Measurements from ENCODE around the gene MUC2. TPM values are rescaled to one million over a fixed set of nuclear protein-coding genes. Genes with fewer than 3 reads are reported as not detected.

MUC2 gene
- total RNA-seq, 1 experiment from 2014 or later, result 0.47 TPM

GRCh38 chr11:1116104-1116503 lies 41.4 kb downstream of the MUC2 start:
- RAD21 ChIA-PET (ENCODE audit: low non-redundant PET in 1 of 2, low total read pairs in 2 of 2, uncharacterized antibody in 2 of 2, unreplicated experiment in 2 of 2), result no interaction called here
- Histone ChIP-seq H3K9me2 (ENCODE audit: insufficient read depth) (no peaks in the 10 kb centered on the region), H3K4me1 (ENCODE audit: control insufficient read depth in 1 of 2, insufficient read depth in 2 of 2, low read length in 2 of 2) (no peaks in the 10 kb centered on the region; a peak in 1 of 4 replicates), H2AFZ (ENCODE audit: low read depth, low read length, poor library complexity, severe bottlenecking) (no peak overlapping the region), H4K20me1 (ENCODE audit: insufficient read depth) (no peaks in the 10 kb centered on the region), H3K9me3 (ENCODE audit: control insufficient read depth in 1 of 2, insufficient read depth in 1 of 2, low read depth in 1 of 2, low read length in 2 of 2) (no peaks in the 10 kb centered on the region), H3K9ac (ENCODE audit: low read length) (no peak overlapping the region), H3K36me3 (ENCODE audit: control insufficient read depth in 1 of 2, insufficient read depth in 2 of 2, low read length in 2 of 2) (no peaks in the 10 kb centered on the region), H3K27ac (ENCODE audit: low read depth, low read length) (no peak overlapping the region), H3K27me3 (ENCODE audit: insufficient read depth, low read length) (no peaks in the 10 kb centered on the region), H3K4me2 (ENCODE audit: low read length) (no peak overlapping the region), H3K4me3 (replicated peaks in 1 of 2; ENCODE audit: low read depth in 1 of 2, low read length in 2 of 2) (no peak overlapping the region), H3K79me2 (ENCODE audit: insufficient read depth, low read length) (no peaks in the 10 kb centered on the region)
- BruUV-seq (replicated peaks), result no TSS peak
- POLR2A ChIA-PET, result no interaction called here
- DNase-seq (ENCODE audit: low read depth, low spot score) (no peak), ATAC-seq (no peak)
- CTCF ChIA-PET, result no interaction called here
- TF ChIP-seq CBX3 (IDR thresholded peaks at IDR 0.05; ENCODE audit: low read depth) (no peak), ATF3 (IDR thresholded peaks at IDR 0.05) (no peak), SRF (IDR thresholded peaks at IDR 0.05; ENCODE audit: low read depth) (no peak), POLR2A (IDR thresholded peaks at IDR 0.05; ENCODE audit: borderline replicate concordance, extremely low read depth, insufficient read depth, insufficient read length) (no peak), REST (IDR thresholded peaks at IDR 0.05; ENCODE audit: low read depth) (no peak), EGR1 (IDR thresholded peaks at IDR 0.05; ENCODE audit: low read depth) (no peak), TCF7L2 (IDR thresholded peaks at IDR 0.05; ENCODE audit: borderline replicate concordance, extremely low read depth, insufficient read depth, insufficient read length) (no peak), YY1 (IDR thresholded peaks at IDR 0.05; ENCODE audit: extremely low read depth, insufficient replicate concordance, low read depth, low read length) (no peak), ELF1 (IDR thresholded peaks at IDR 0.05; ENCODE audit: borderline replicate concordance, low read depth) (no peak), SIN3A (IDR thresholded peaks at IDR 0.05; ENCODE audit: low read depth) (no peak), POLR2AphosphoS5 (IDR thresholded peaks at IDR 0.05; ENCODE audit: low read depth, low read length) (no peak), EZH2phosphoT487 (IDR thresholded peaks at IDR 0.05; ENCODE audit: borderline replicate concordance) (no peak), EZH2 (IDR thresholded peaks at IDR 0.05) (no peak), ZBTB33 (IDR thresholded peaks at IDR 0.05; ENCODE audit: extremely low read depth, insufficient replicate concordance, low read length) (no peak), ZFX (IDR thresholded peaks at IDR 0.05) (no peak), SP1 (IDR thresholded peaks at IDR 0.05; ENCODE audit: low read depth) (no peak), CEBPB (IDR thresholded peaks at IDR 0.05; ENCODE audit: low read depth) (no peak), FOSL1 (IDR thresholded peaks at IDR 0.05; ENCODE audit: low read depth) (no peak)
- TF ChIP-seq, protein P1, sequence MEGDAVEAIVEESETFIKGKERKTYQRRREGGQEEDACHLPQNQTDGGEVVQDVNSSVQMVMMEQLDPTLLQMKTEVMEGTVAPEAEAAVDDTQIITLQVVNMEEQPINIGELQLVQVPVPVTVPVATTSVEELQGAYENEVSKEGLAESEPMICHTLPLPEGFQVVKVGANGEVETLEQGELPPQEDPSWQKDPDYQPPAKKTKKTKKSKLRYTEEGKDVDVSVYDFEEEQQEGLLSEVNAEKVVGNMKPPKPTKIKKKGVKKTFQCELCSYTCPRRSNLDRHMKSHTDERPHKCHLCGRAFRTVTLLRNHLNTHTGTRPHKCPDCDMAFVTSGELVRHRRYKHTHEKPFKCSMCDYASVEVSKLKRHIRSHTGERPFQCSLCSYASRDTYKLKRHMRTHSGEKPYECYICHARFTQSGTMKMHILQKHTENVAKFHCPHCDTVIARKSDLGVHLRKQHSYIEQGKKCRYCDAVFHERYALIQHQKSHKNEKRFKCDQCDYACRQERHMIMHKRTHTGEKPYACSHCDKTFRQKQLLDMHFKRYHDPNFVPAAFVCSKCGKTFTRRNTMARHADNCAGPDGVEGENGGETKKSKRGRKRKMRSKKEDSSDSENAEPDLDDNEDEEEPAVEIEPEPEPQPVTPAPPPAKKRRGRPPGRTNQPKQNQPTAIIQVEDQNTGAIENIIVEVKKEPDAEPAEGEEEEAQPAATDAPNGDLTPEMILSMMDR (IDR thresholded peaks at IDR 0.05 in 2 of 3, conservative IDR thresholded peaks at IDR 0.05 in 1 of 3; ENCODE audit: borderline replicate concordance in 1 of 3, insufficient read depth in 1 of 3, low read depth in 2 of 3, low read length in 2 of 3), result no peak
- intact Hi-C loops (cut with micrococcal nuclease), result no loop called here
